SK-N-MC (cell line): ENCODE results near the gene KCNT1.

Experiments used
- EZH2 ChIP-seq: fragments of 200-600 bp; sonication (generic); IDR thresholded peaks from one replicate; pipeline ENCODE4 v1.6.1; 2017; ENCODE audit warnings: antibody characterized with exemption
- POLR2AphosphoS5 ChIP-seq: IDR thresholded peaks from 2 replicates; pipeline ENCODE4 v1.6.1; 2012; ENCODE audit warnings: mild to moderate bottlenecking, low read depth, low read length, borderline replicate concordance

DNA sequence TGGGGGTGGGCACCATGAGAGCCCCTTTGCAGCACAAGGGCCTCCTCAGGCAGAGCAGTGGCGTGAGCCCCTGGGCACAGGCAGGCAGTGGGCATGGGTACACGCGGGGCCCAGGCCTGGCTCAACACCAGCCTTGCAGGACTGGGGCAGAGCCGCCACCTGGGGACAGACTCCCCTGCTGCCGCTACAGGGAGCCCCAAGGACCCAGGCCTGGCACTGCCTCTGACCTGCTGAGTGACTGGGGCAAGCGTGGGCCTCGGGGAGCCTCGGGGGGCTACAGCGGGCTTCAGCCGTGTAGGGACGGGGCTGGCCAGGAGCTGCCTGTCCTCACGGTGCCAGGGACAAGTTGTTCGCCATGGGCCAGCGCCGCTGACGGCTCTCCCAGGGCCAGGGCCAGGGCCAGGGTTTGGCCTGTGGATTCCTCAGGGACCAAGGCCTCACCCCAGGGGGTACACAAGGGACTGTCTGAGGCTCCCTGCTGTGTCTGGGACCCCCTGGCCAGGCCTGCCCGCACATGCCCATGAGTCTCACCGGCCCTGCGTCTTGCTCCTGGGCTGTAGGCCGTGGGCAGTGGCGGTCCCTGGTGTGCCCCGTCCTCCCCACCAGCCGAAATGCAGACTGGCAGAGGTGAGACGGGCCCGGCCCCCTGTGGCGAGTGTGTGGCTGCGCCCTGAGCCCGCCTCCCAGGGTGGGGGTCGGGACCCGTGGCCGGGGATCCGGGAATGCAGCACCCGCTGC, 42.5 kb downstream of the KCNT1 start:
- TF ChIP-seq EZH2 (no peak), POLR2AphosphoS5 (no peak)
